ENCODE results near the gene PLAC8L1. TPM values are rescaled to one million over a fixed set of nuclear protein-coding genes. Genes with fewer than 3 reads are reported as not detected.
"Not testable (repeated sequence)": the region's sequence is repeated elsewhere in the genome, so short reads cannot be mapped to it uniquely, and the experiment has no call there.

Gene PLAC8L1
- total RNA-seq, 1 donor from 2014 or later, result not detected

DNA sequence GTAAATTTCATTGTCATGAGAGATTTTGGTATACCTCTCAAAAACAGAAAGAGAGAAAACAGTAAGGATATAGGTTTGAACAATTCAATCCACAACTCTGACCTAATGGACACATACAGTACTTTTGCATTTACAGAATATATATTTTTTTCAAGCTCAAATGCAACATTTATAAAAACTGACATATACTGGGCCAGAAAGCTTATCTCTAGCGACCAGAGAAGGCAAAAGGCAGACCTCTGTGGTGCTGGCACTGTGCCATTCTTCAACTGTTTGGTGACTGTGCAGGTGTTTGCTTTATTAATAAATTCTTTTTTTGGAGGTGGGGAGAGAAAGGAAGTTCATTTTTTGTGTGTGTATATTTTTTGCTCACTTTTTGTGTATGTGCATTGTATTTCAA lies 6.0 kb upstream of the PLAC8L1 start:
- TF ChIP-seq POLR2A (IDR thresholded peaks at IDR 0.05), result no peak
- TF ChIP-seq, protein P1, sequence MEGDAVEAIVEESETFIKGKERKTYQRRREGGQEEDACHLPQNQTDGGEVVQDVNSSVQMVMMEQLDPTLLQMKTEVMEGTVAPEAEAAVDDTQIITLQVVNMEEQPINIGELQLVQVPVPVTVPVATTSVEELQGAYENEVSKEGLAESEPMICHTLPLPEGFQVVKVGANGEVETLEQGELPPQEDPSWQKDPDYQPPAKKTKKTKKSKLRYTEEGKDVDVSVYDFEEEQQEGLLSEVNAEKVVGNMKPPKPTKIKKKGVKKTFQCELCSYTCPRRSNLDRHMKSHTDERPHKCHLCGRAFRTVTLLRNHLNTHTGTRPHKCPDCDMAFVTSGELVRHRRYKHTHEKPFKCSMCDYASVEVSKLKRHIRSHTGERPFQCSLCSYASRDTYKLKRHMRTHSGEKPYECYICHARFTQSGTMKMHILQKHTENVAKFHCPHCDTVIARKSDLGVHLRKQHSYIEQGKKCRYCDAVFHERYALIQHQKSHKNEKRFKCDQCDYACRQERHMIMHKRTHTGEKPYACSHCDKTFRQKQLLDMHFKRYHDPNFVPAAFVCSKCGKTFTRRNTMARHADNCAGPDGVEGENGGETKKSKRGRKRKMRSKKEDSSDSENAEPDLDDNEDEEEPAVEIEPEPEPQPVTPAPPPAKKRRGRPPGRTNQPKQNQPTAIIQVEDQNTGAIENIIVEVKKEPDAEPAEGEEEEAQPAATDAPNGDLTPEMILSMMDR (IDR thresholded peaks at IDR 0.05), result no peak
- no peak for TF ChIP-seq POLR2AphosphoS5 (IDR thresholded peaks at IDR 0.05; ENCODE audit: insufficient read depth in 1 of 2, low read depth in 1 of 2)
- Histone ChIP-seq H3K36me3 (peaks cover 0 to 21% of the 10 kb centered on the region in 2 donors), H3K4me1 (no peaks in the 10 kb centered on the region), H3K9me3 (no peaks in the 10 kb centered on the region), H3K4me3 (no peak overlapping the region), H3K27ac (no peak overlapping the region), H3K27me3 (no peaks in the 10 kb centered on the region)
- DNase-seq (ENCODE audit: extremely low spot score in 2 of 2), result no peak
- intact Hi-C loops (cut with DNase I), result no loop called here

DNA sequence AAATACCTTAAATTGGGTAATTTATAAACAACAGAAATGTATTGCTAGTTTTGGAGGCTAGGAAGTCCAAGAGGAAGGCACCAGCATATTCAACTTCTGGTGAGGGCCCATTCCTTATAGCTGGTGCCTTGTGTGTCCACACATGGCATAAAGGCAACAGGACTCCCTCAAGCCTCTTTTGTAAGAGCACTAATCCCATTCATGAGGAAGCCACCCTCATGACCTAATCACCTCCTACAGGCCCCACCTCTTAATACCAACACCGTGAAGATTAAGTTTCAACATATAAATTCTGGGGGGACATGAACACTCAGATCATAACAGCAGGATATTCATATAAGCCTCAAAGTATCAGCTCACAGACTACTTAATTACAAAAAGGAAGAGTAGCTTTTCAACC lies 4.0 kb upstream of the PLAC8L1 start:
- intact Hi-C loops (cut with DNase I), result no loop called here
- Histone ChIP-seq H3K27me3 (no peaks in the 10 kb centered on the region), H3K4me1 (no peaks in the 10 kb centered on the region), H3K27ac (no peak overlapping the region), H3K9me3 (no peaks in the 10 kb centered on the region), H3K36me3 (peaks cover 0 to 21% of the 10 kb centered on the region in 2 donors), H3K4me3 (no peak overlapping the region)
- no peak for DNase-seq (ENCODE audit: extremely low spot score in 2 of 2)
- TF ChIP-seq POLR2AphosphoS5 (IDR thresholded peaks at IDR 0.05; ENCODE audit: insufficient read depth in 1 of 2, low read depth in 1 of 2) (no peak), POLR2A (IDR thresholded peaks at IDR 0.05) (no peak)
- TF ChIP-seq, protein P1 (IDR thresholded peaks at IDR 0.05), result no peak

DNA sequence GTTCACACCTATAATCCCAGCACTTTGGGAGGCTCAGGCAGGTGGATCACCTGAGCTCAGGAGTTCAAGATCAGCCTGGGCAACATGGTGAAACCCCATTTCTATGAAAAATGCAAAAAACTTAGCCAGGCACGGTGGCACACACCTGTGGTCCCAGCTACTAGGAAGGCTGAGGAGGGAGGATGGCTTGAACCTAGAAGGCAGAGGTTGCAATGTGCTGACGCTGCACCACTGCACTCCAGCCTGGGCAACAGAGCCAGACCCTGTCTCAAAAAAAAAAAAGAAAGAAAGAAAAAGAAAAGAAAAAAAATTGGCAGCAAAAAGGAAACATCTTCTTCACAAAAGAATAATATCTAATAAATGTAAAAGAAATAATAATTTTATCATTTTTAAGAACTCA lies 3.5 kb upstream of the PLAC8L1 start:
- H3K4me3 ChIP-seq; H3K27ac ChIP-seq; intact Hi-C loops (cut with DNase I); DNase-seq (ENCODE audit: extremely low spot score in 2 of 2); H3K27me3 ChIP-seq; H3K4me1 ChIP-seq; H3K9me3 ChIP-seq: not testable (repeated sequence)
- H3K36me3 ChIP-seq, result peaks cover 0 to 19% of the 10 kb centered on the region in 2 donors

DNA sequence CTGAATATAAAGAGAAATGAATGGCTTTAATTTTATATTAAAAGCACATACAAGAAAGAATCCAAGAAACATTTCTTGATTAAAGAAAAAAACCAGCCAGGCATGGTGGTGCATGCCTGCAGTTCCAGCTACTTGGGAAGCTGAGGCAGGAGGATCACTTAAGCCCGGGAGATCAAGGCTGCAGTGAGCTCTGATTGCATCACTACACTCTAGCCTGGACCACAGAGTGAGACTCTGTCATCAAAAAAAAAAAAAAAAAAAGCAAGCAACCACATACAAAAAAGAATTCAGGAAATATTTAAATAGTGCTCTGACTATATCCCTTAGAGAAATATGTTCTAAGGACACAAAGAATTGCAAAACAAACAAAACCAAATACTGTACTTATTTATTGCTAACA lies 2.5 kb upstream of the PLAC8L1 start:
- Histone ChIP-seq H3K27me3 (no peaks in the 10 kb centered on the region), H3K4me1 (no peaks in the 10 kb centered on the region), H3K27ac (no peak overlapping the region), H3K36me3 (peaks cover 0 to 10% of the 10 kb centered on the region in 2 donors), H3K4me3 (no peak overlapping the region), H3K9me3 (no peaks in the 10 kb centered on the region)
- DNase-seq (ENCODE audit: extremely low spot score in 2 of 2), result no peak
- intact Hi-C loops (cut with DNase I), result no loop called here
- TF ChIP-seq POLR2AphosphoS5 (IDR thresholded peaks at IDR 0.05; ENCODE audit: insufficient read depth in 1 of 2, low read depth in 1 of 2) (no peak), POLR2A (IDR thresholded peaks at IDR 0.05) (no peak)
- TF ChIP-seq, protein P1 (IDR thresholded peaks at IDR 0.05), result no peak

DNA sequence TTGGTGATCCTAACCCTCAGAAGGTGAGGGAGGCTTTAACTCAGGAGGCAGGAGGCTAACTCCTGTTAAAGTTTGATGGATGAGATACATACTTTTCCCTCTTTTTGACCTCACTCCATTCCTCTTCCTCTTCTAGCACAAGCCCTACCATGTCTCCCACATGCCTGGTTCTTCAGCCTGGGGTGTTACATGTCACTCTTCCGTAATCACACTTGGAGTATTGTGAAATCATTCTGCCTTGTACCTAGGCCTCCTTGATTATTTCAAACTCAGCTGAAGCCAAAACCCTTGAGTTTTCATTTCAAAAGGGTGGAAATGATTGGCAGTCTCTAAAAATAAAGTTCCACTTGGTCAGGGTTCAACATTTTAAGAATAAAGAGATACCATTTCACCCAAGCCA lies 1.8 kb downstream of the PLAC8L1 start:
- H3K4me3 ChIP-seq, result no peak overlapping the region
- H3K36me3 ChIP-seq, result no peaks in the 10 kb centered on the region
- H3K9me3 ChIP-seq, result no peaks in the 10 kb centered on the region
- no peaks in the 10 kb centered on the region for H3K27me3 ChIP-seq
- no peaks in the 10 kb centered on the region for H3K4me1 ChIP-seq
- no peak overlapping the region for H3K27ac ChIP-seq
- intact Hi-C loops (cut with DNase I), result no loop called here
- no peak for TF ChIP-seq POLR2AphosphoS5 (IDR thresholded peaks at IDR 0.05; ENCODE audit: insufficient read depth in 1 of 2, low read depth in 1 of 2)
- TF ChIP-seq, protein P1 (IDR thresholded peaks at IDR 0.05), result no peak
- TF ChIP-seq POLR2A (IDR thresholded peaks at IDR 0.05), result no peak
- DNase-seq (ENCODE audit: extremely low spot score in 2 of 2), result no peak

DNA sequence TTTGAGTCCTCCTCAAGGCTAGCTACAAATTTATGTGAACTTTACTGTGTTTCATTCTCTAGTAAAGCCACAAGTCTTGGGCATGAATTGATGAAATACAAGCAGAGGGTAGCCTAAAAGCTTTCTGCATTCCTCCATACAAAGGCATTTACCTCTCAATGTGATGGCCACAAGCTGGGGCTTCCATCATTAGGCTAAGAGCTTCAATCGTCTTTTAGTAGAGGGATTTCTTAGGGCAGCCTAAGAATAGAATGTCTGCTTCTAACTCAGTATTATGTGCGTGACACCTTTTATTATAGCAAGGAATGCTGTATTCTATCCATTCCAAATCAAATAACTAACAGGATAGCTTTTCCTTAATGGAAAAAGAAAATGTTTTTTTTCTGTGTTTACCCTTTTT lies 3.7 kb downstream of the PLAC8L1 start:
- intact Hi-C loops (cut with DNase I), result no loop called here
- TF ChIP-seq POLR2AphosphoS5 (IDR thresholded peaks at IDR 0.05; ENCODE audit: insufficient read depth in 1 of 2, low read depth in 1 of 2), result no peak
- no peak for TF ChIP-seq POLR2A (IDR thresholded peaks at IDR 0.05)
- TF ChIP-seq, protein P1 (IDR thresholded peaks at IDR 0.05), result no peak
- Histone ChIP-seq H3K9me3 (no peaks in the 10 kb centered on the region), H3K27me3 (no peaks in the 10 kb centered on the region), H3K27ac (no peak overlapping the region), H3K4me1 (no peaks in the 10 kb centered on the region), H3K4me3 (no peak overlapping the region), H3K36me3 (no peaks in the 10 kb centered on the region)
- DNase-seq (ENCODE audit: extremely low spot score in 2 of 2), result no peak
